ENCODE results near the gene CYP4F8. TPM values are rescaled to one million over a fixed set of nuclear protein-coding genes. Genes with fewer than 3 reads are reported as not detected.

The CYP4F8 gene
- total RNA-seq, 4 donors from 2014 or later = not detected

DNA sequence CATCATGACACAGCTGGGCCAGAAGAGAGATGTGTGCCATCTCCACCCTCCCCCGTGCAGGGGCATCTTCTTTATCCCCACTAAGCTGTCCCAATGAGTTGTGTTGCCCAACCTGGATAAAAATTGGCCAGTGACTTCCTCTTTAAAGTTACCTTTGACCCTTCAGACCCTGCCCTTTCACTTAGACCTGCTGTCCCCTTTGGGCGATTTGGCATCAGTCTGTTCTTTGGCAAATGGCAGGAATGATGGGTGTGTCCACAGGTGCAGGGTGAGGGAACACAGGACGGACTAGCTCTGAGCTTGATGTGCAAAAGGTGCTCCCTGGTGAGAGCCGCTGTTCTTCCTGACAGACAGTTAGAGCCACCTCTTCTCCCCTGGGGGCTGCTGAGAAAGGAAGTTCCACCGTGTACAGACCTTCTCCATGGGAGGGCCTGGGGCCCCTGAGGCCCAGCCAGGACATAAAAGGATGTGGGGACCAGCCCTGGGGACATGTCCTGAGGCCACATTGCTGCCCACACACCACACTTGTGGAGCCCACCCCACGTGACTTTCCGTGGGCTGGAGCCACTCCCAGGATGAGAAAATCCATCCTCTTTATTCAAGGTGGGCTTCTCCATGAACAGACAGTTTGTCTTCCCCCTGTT is 1.7 kb downstream of the CYP4F8 start:
- no peak overlapping the region for H3K27ac ChIP-seq
- no peak overlapping the region for H3K4me3 ChIP-seq (replicated peaks in 1 of 3)
- H3K36me3 ChIP-seq = no peaks in the 10 kb centered on the region
- H3K9me3 ChIP-seq = no peaks in the 10 kb centered on the region
- no peak for DNase-seq
- H3K27me3 ChIP-seq = no peaks in the 10 kb centered on the region
- WGBS, 2 donors = 41 to 55% methylated on average over 5 to 6 of the region's 7 CpGs
- no peaks in the 10 kb centered on the region for H3K4me1 ChIP-seq
- TF ChIP-seq, protein P1, sequence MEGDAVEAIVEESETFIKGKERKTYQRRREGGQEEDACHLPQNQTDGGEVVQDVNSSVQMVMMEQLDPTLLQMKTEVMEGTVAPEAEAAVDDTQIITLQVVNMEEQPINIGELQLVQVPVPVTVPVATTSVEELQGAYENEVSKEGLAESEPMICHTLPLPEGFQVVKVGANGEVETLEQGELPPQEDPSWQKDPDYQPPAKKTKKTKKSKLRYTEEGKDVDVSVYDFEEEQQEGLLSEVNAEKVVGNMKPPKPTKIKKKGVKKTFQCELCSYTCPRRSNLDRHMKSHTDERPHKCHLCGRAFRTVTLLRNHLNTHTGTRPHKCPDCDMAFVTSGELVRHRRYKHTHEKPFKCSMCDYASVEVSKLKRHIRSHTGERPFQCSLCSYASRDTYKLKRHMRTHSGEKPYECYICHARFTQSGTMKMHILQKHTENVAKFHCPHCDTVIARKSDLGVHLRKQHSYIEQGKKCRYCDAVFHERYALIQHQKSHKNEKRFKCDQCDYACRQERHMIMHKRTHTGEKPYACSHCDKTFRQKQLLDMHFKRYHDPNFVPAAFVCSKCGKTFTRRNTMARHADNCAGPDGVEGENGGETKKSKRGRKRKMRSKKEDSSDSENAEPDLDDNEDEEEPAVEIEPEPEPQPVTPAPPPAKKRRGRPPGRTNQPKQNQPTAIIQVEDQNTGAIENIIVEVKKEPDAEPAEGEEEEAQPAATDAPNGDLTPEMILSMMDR (IDR thresholded peaks at IDR 0.05) = no peak
- intact Hi-C loops (cut with DNase I) = no loop called here

DNA sequence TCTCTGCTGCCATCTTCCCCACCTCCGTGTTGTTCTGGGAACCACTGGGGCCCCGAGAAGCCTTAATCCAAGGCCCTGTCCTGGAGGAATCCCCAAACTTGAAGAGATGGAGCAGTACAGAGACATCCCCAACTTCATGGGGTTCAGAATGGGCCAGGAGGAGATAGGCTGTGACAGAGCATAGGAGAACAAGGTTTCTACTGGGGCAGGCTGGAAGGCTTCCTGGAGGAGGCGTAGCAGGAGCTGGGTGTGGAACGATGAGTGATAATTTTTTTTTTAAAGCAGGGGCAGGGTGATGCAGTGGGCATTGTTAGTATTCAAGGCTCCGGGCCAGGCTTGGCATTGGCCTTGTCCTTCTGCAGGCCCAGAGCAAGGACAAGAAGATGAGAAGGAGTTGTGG is 3.3 kb downstream of the CYP4F8 start:
- Histone ChIP-seq H3K27me3 (no peaks in the 10 kb centered on the region), H3K27ac (no peak overlapping the region), H3K36me3 (no peaks in the 10 kb centered on the region), H3K4me3 (replicated peaks in 1 of 3) (no peak overlapping the region), H3K4me1 (no peaks in the 10 kb centered on the region), H3K9me3 (no peaks in the 10 kb centered on the region)
- WGBS, 2 donors = 71 to 74% methylated on average over 4 to 5 of the region's 5 CpGs
- no peak for TF ChIP-seq POLR2A (IDR thresholded peaks at IDR 0.05)
- TF ChIP-seq, protein P1 (IDR thresholded peaks at IDR 0.05) = no peak
- DNase-seq = no peak
- intact Hi-C loops (cut with DNase I) = no loop called here

DNA sequence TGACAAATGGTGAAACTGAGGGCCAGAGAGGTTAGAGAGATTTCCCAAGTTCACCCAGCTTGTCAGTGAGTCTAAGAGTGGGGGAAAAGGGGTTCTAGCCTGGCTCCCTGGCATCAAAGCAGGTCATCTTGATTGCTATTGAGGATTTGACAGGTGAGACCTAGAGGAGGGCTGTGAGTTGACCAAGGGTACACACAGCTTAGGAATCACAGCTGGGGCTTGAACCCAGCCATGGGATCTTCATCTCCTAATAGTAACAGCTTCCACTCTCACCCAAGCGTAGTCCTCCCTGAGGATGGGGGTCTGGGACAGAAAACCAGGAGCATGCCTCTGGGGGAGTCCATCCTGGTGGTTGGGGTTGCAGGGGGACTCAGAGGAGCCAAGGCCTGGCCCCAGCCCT is 6.8 kb downstream of the CYP4F8 start:
- Histone ChIP-seq H3K27me3 (no peaks in the 10 kb centered on the region), H3K9me3 (no peaks in the 10 kb centered on the region), H3K4me3 (replicated peaks in 1 of 3) (no peak overlapping the region), H3K36me3 (no peaks in the 10 kb centered on the region), H3K27ac (no peak overlapping the region), H3K4me1 (no peaks in the 10 kb centered on the region)
- DNase-seq = no peak
- intact Hi-C loops (cut with DNase I) = no loop called here
- TF ChIP-seq, protein P1 (IDR thresholded peaks at IDR 0.05) = no peak
- no peak for TF ChIP-seq POLR2A (IDR thresholded peaks at IDR 0.05)
- 50 to 67% methylated on average over 1 of the region's 1 CpG for WGBS, 2 donors

DNA sequence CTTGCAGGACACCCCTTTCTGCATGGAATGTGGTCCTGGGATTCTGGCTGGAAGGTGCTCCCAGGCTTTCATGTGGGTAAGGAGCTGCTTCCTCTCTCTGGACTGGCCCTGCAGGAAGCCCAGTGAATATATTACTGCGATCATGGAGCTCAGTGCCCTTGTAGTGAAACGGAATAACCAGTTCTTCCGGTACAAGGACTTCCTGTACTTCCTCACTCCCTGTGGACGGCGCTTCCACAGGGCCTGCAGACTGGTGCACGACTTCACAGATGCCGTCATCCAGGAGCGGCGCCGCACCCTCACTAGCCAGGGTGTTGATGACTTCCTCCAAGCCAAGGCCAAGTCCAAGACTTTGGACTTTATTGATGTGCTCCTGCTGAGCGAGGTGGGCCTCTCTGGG is 8.0 kb downstream of the CYP4F8 start:
- no peak for DNase-seq
- intact Hi-C loops (cut with DNase I) = no loop called here
- Histone ChIP-seq H3K36me3 (no peaks in the 10 kb centered on the region), H3K27ac (no peak overlapping the region), H3K27me3 (no peaks in the 10 kb centered on the region), H3K4me1 (no peaks in the 10 kb centered on the region), H3K9me3 (no peaks in the 10 kb centered on the region), H3K4me3 (replicated peaks in 1 of 3) (no peak overlapping the region)
- WGBS, 2 donors = 53 to 63% methylated on average over 11 of the region's 11 CpGs
- no peak for TF ChIP-seq POLR2A (IDR thresholded peaks at IDR 0.05)
- TF ChIP-seq, protein P1 (IDR thresholded peaks at IDR 0.05) = no peak

DNA sequence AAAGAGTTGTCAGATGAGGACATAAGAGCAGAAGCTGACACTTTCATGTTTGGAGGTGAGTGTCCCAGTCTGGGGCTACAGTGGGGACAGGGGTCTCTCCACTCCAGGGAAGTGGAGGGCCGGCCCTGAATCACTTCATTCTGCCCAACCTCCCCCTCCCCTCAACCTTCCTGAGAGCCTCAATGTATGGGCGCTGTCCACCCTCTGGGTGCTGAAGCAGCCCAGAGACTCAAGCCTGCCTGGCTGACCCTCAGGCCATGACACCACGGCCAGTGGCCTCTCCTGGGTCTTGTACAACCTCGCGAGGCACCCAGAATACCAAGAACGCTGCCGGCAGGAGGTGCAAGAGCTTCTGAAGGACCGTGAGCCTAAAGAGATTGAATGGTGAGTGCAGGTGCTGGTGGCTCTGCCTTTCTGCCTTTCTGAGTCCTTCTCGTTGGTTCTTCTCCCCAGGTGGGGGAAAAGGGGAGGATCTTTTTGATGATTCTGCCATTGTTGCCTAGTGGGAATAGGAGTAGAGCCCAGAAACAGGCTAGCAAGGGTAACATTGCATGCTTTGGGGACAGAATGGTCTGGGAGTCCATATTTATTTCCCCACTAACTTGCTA is 8.8 kb downstream of the CYP4F8 start:
- intact Hi-C loops (cut with DNase I) = no loop called here
- Histone ChIP-seq H3K27ac (no peak overlapping the region), H3K4me1 (no peaks in the 10 kb centered on the region), H3K9me3 (no peaks in the 10 kb centered on the region), H3K4me3 (replicated peaks in 1 of 3) (no peak overlapping the region), H3K27me3 (no peaks in the 10 kb centered on the region), H3K36me3 (no peaks in the 10 kb centered on the region)
- no peak for DNase-seq
- TF ChIP-seq POLR2A (IDR thresholded peaks at IDR 0.05) = no peak
- WGBS, 2 donors = 7 to 14% methylated on average over 6 to 9 of the region's 9 CpGs

Measured in thyroid gland (tissue), 4 donors.